T-cell (primary cell): ENCODE data around the gene RRBP1. TPM values are rescaled to one million over a fixed set of nuclear protein-coding genes. Genes with fewer than 3 reads are reported as not detected.
A peak's percentile ranks its signal among the peaks of the same experiment; 100 is the strongest.

Experiments
- ATAC-seq, 4 experiments: fragments of 200-7000 bp in 3 of 4; fragments of 150-1000 bp in 1 of 4; cut with Tn5 transposase; replicated peaks in 1 of 4; 1 replicate in 3 of 4; 2 replicates in 1 of 4; pipeline ENCODE4 v1.10.0; 2021; ENCODE audit warnings: moderate library complexity in 3 of 4, mild to moderate bottlenecking in 2 of 4, moderate number of reproducible peaks in 1 of 4
- CTCF ChIA-PET, 2 donors: fragments of 300-600 bp; sonication (Branson Sonifier 250); formaldehyde crosslinking; loops; one replicate each; lab custom pipeline; 2022; ENCODE audit warnings: antibody characterized with exemption in 2 of 2; lab: Charles Lee
- POLR2A ChIA-PET, 2 donors: fragments of 300-600 bp; sonication (Branson Sonifier 250); formaldehyde crosslinking; loops; one replicate each; lab custom pipeline; 2022; ENCODE audit warnings: antibody characterized with exemption in 2 of 2; lab: Charles Lee
- DNase-seq, 35 experiments: peaks; one replicate each; pipeline versions ENCODE4 v3.0.0 to v3.0.0-alpha.2; 2013 to 2023
- H3K27ac ChIP-seq: one replicate; pipeline ENCODE4 v1.5.1; 2013; ENCODE audit warnings: low read length
- H3K27me3 ChIP-seq, 2 experiments: replicated peaks in 1 of 2; 1 replicate in 1 of 2; 2 replicates in 1 of 2; pipeline versions ENCODE4 v1.6.1 to v1.7.0; 2013; ENCODE audit warnings: low read length in 1 of 2, mixed read lengths in 1 of 2; ENCODE audit not compliant: control insufficient read depth in 2 of 2, insufficient read depth in 2 of 2; ENCODE audit errors: extremely low read depth in 1 of 2
- H3K36me3 ChIP-seq, 2 donors: 1 replicate in 1 of 2; 2 replicates in 1 of 2; pipeline versions ENCODE4 v1.6.1 to v1.7.0; 2013; ENCODE audit warnings: low read length in 1 of 2; ENCODE audit not compliant: control insufficient read depth in 2 of 2, insufficient read depth in 1 of 2; ENCODE audit errors: extremely low read depth in 1 of 2
- H3K4me1 ChIP-seq, 2 experiments: 1 replicate in 1 of 2; 2 replicates in 1 of 2; pipeline versions ENCODE4 v1.6.1 to v1.7.0; 2013; ENCODE audit warnings: low read length in 2 of 2, mixed read lengths in 1 of 2; ENCODE audit not compliant: insufficient read depth in 2 of 2, control insufficient read depth in 1 of 2; ENCODE audit errors: extremely low read depth in 1 of 2
- H3K4me3 ChIP-seq, 2 donors: 1 replicate in 1 of 2; 2 replicates in 1 of 2; pipeline versions ENCODE4 v1.5.1 to v1.7.0; 2013; ENCODE audit warnings: mild to moderate bottlenecking in 2 of 2, low read length in 1 of 2, moderate library complexity in 1 of 2; ENCODE audit not compliant: control insufficient read depth in 1 of 2; ENCODE audit errors: extremely low read depth in 1 of 2
- H3K9me3 ChIP-seq: 2 replicates; pipeline ENCODE4 v1.7.0; 2013
- H3K27ac Mint-ChIP-seq, 2 donors: one replicate each; pipeline ENCODE4 v1.8.0; 2020 to 2021; ENCODE audit warnings: mild to moderate bottlenecking in 2 of 2, mixed read lengths in 2 of 2
- H3K27me3 Mint-ChIP-seq, 2 donors: one replicate each; pipeline ENCODE4 v1.8.0; 2021 to 2022; ENCODE audit warnings: mixed read lengths in 2 of 2
- H3K36me3 Mint-ChIP-seq: one replicate; pipeline ENCODE4 v1.8.0; 2021; ENCODE audit warnings: mixed read lengths
- H3K4me1 Mint-ChIP-seq, 3 donors: one replicate each; pipeline ENCODE4 v1.8.0; 2020 to 2022; ENCODE audit warnings: mixed read lengths in 3 of 3, mild to moderate bottlenecking in 1 of 3
- H3K4me3 Mint-ChIP-seq, 3 donors: one replicate each; pipeline ENCODE4 v1.8.0; 2020 to 2022; ENCODE audit warnings: mild to moderate bottlenecking in 3 of 3, mixed read lengths in 3 of 3, moderate library complexity in 3 of 3
- H3K9me3 Mint-ChIP-seq, 3 donors: one replicate each; pipeline ENCODE4 v1.8.0; 2020 to 2022; ENCODE audit warnings: mixed read lengths in 3 of 3
- WGBS: methylation state at CpG from one replicate; pipeline ENCODE4 v1.1.5; 2013; ENCODE audit warnings: missing lambda C conversion rate; ENCODE audit not compliant: insufficient coverage; 5-methylcytosine and 5-hydroxymethylcytosine counted together
- total RNA-seq, 35 experiments: library from RNA in 6 of 35; stranded (reverse) in 6 of 35; fragments of 120-200 nt in 1 of 35; gene quantifications; one replicate each; pipeline versions ENCODE4 v1.2.1 to v1.2.4 and lab custom pipeline; 2013 to 2026

The RRBP1 gene
- total RNA-seq, 5 donors from 2014 or later (not counting 1 experiment from before 2014, with no cell fraction given), result 26.3 to 32.4 (median 30.1) TPM

DNA sequence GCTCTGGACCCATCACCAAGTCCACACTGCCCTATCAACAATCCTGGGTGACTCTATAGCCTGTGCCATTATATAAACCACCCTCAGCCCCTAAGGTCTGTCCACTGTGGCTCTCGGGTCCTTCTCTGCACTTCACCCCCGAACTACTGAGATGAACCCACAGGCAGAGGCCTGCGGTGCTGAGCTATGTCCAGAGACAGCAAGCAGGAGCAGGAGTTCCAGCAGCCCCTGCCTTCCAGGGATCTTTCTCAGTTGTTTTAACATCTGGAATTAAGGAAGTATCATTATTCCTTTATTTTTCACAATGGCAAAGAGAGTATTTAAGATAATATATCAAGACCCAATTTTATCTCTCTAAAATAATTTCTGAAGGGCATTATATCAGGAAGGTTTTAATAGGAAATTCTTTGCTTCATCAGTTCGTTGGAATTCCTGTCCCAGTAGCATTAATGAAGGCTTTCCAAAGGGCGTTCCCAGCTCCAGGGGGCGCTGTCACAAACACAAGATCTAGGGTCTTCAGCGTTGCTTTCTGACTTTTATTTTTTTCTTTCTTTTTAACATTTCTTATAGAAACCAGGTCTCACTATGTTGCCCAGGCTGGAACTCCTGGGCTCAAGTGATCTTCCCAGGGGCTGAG is 27.3 kb downstream of the RRBP1 start:
- peaks cover 0 to 11% of the 10 kb centered on the region in 2 donors for H3K36me3 ChIP-seq
- no peak overlapping the region for H3K27ac Mint-ChIP-seq
- no peaks in the 10 kb centered on the region for H3K27me3 Mint-ChIP-seq
- H3K4me3 Mint-ChIP-seq, result no peak overlapping the region
- H3K4me3 ChIP-seq, result no peak overlapping the region
- ChIA-PET CTCF (interaction anchor here (0.7 to 0.8 kb wide), 2 partner anchors 10 to 28 kb away, joined by 3 read pairs; no protein-coding TSS in a partner anchor), POLR2A (interaction anchor here in 1 of 2 donors (0.6 kb wide), 1 partner anchor 482 kb away, joined by 4 read pairs; no protein-coding TSS in a partner anchor)
- 89% methylated on average over 3 of the region's 7 CpGs for WGBS
- DNase-seq (peak in 5 of 35 experiments; percentile 9 to 40 (median 19)), ATAC-seq (no peak)
- no peaks in the 10 kb centered on the region for H3K9me3 Mint-ChIP-seq
- no peak overlapping the region for H3K27ac ChIP-seq
- H3K27me3 ChIP-seq, result no peaks in the 10 kb centered on the region
- peaks cover 26% of the 10 kb centered on the region for H3K36me3 Mint-ChIP-seq
- no peaks in the 10 kb centered on the region for H3K9me3 ChIP-seq
- no peaks in the 10 kb centered on the region for H3K4me1 ChIP-seq
- peaks cover 0 to 12% (median 2%) of the 10 kb centered on the region in 3 donors for H3K4me1 Mint-ChIP-seq

DNA sequence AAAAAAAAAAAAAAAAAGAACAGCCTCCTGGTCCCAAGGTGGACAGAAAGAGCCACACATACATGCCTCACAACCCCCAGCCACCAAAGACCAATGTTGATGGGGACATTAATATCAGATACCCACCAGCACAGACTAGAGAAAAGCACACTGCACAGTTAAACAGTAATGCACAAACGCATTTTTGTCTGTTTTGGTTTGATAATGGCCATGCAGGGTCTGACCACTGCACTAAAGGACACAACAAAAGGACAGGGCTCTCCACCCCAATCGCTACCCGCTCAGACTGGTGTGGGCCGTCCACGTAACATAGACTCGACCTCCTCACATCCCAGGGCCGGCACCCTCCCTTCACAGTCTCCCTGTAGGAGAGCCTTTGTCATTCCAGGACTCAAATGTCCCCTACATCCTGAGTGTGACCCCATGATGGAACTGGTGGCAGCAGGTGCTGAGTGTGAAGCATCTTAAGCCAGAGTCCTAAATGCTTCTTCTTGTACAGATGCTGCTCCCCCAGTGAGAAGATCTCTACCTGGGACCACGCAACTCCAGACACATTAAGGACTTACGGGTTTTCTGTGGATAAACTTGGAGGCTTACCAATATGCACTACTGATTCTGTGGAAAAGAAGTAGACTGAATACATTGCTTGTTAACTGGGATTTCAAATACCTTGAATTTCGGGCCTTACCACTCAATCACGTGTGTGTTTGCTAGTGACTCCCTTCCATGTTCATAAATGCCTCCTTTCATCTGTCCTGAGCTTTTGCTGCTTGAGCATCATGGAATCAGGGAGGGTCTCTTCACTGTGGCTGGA is 28.0 kb downstream of the RRBP1 start:
- Mint-ChIP-seq H3K27ac (no peak overlapping the region), H3K4me1 (peaks cover 0 to 18% (median 5%) of the 10 kb centered on the region in 3 donors), H3K9me3 (no peaks in the 10 kb centered on the region), H3K4me3 (no peak overlapping the region), H3K27me3 (no peaks in the 10 kb centered on the region), H3K36me3 (peaks cover 24% of the 10 kb centered on the region)
- 85% methylated on average over 8 of the region's 11 CpGs for WGBS
- CTCF ChIA-PET, result interaction anchor here (0.7 to 0.8 kb wide), 3 partner anchors 11 to 1177 kb away, joined by 3 to 6 read pairs (median 3); no protein-coding TSS in a partner anchor
- DNase-seq (no peak), ATAC-seq (no peak)
- no peak overlapping the region for H3K4me3 ChIP-seq
- H3K27ac ChIP-seq, result no peak overlapping the region
- H3K27me3 ChIP-seq, result no peaks in the 10 kb centered on the region
- POLR2A ChIA-PET, result interaction anchor here in 1 of 2 donors (0.6 kb wide), 1 partner anchor 481 kb away, joined by 4 read pairs; no protein-coding TSS in a partner anchor
- H3K4me1 ChIP-seq, result peaks cover 0 to 3% of the 10 kb centered on the region in 2 experiments
- no peaks in the 10 kb centered on the region for H3K9me3 ChIP-seq
- peaks cover 0 to 9% of the 10 kb centered on the region in 2 donors for H3K36me3 ChIP-seq

DNA sequence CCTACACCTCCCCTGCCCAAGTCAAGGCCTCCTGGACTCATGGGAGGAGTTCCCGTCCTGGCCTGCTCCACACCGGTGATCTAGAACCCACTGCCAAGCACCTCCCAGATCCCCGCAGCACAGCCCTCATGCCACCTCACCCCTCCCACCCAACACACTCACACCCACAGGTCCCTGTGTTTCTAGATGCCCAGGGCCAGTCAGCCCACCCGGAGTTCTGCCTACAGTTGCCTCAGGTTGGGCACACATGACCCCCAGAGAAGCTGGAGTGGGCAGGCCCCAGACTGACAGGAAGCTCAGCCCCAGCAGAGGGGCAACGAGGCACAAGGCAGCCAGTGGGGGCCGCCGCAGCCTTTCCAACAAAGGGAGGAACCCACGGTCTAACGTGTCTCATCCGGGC is 29.6 kb downstream of the RRBP1 start:
- CTCF ChIA-PET, result interaction anchor here in 1 of 2 donors (0.5 kb wide), 1 partner anchor 148 kb away, joined by 4 read pairs; no protein-coding TSS in a partner anchor
- Histone ChIP-seq H3K4me3 (no peak overlapping the region), H3K4me1 (peaks cover 0 to 8% of the 10 kb centered on the region in 2 experiments), H3K9me3 (no peaks in the 10 kb centered on the region), H3K36me3 (peaks cover 0 to 3% of the 10 kb centered on the region in 2 donors), H3K27me3 (no peaks in the 10 kb centered on the region), H3K27ac (no peak overlapping the region)
- no peaks in the 10 kb centered on the region for H3K27me3 Mint-ChIP-seq
- no peaks in the 10 kb centered on the region for H3K9me3 Mint-ChIP-seq
- peaks cover 9% of the 10 kb centered on the region for H3K36me3 Mint-ChIP-seq
- peaks cover 4 to 25% (median 10%) of the 10 kb centered on the region in 3 donors for H3K4me1 Mint-ChIP-seq
- DNase-seq, result no peak
- 89% methylated on average over 10 of the region's 10 CpGs for WGBS
- POLR2A ChIA-PET, result no interaction called here
- no peak overlapping the region for H3K27ac Mint-ChIP-seq
- no peak overlapping the region for H3K4me3 Mint-ChIP-seq
- no peak for ATAC-seq

DNA sequence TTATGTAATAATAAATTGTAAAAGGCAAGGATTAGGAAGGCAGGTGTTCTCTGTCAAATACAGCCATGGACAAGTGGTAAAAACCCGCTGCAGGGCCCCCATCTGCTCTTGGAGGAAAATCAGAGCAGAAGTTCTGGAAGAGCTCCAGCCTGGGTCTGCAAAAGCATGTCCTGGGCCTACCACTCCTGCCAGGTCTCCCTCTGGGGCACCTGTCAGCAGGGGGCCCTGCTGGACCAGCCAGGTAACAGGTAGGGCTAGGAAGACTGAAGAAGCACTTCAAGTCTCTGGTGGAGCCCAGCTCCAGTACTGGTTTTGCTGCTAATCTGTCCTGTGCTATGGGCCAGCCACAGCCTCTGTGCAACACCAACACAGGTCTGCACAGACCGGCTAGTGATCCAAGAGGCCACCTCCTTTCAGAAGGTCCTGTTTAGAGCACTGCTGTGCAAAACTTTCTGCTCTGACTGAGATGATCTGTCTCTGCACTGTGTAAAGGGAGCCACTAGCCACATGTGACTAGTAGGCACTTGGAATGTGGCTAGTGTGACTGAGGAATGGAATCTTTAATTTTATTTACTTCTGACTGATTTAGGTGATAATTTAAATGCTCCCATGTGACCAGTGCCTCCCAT is 30.2 kb downstream of the RRBP1 start:
- Histone ChIP-seq H3K36me3 (peaks cover 0 to 3% of the 10 kb centered on the region in 2 donors), H3K4me1 (peaks cover 0 to 8% of the 10 kb centered on the region in 2 experiments), H3K4me3 (no peak overlapping the region), H3K27ac (no peak overlapping the region), H3K27me3 (no peaks in the 10 kb centered on the region), H3K9me3 (no peaks in the 10 kb centered on the region)
- POLR2A ChIA-PET, result no interaction called here
- ATAC-seq, result peak in 1 of 4 experiments; percentile 40
- peak in 2 of 35 experiments; percentile 5 to 11 for DNase-seq
- WGBS, result 90% methylated on average over 1 of the region's 2 CpGs
- Mint-ChIP-seq H3K9me3 (no peaks in the 10 kb centered on the region), H3K36me3 (peaks cover 6% of the 10 kb centered on the region), H3K27me3 (no peaks in the 10 kb centered on the region), H3K4me3 (no peak overlapping the region), H3K27ac (no peak overlapping the region), H3K4me1 (peaks cover 4 to 25% (median 10%) of the 10 kb centered on the region in 3 donors)
- CTCF ChIA-PET, result no interaction called here

DNA sequence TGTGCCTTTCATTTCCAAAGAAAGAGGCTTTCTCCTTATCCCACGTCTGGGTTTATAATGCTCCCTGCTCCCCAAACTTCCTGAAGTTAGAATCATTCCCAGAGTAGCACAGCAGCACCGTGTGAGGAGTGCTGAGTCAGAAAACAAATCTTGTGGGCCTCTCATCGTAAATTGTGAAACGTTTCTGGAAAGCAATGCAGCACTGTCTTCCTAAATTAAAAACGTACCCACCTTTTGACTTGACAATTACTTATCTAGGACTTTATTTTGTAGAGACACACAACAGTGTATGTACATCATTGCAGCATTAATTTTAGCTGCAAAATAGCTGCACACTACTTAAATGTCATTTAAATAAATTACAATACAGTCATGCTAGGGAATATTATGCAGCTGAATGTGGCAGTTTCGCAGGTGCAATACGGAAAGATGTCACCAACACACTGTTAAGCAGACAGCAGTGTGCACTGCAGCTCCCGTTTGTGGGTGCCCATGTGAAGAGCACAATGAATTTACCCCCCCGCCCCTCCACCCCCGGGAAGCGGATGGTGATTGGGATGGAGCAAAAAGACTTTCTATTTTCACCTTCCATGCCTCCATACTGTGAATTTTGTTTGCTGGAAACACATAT is 30.8 kb downstream of the RRBP1 start:
- 0% methylated on average over 1 of the region's 11 CpGs for WGBS
- H3K4me3 Mint-ChIP-seq, result no peak overlapping the region
- H3K36me3 Mint-ChIP-seq, result peaks cover 3% of the 10 kb centered on the region
- H3K27ac Mint-ChIP-seq, result no peak overlapping the region
- ChIA-PET CTCF (interaction anchor here in 1 of 2 donors (0.7 kb wide), 1 partner anchor 138 kb away, joined by 3 read pairs; no protein-coding TSS in a partner anchor), POLR2A (interaction anchor here in 1 of 2 donors (0.6 kb wide), 1 partner anchor 195 kb away, joined by 8 read pairs; no protein-coding TSS in a partner anchor)
- Histone ChIP-seq H3K4me1 (peaks cover 0 to 8% of the 10 kb centered on the region in 2 experiments), H3K9me3 (no peaks in the 10 kb centered on the region), H3K4me3 (no peak overlapping the region), H3K27ac (no peak overlapping the region), H3K27me3 (no peaks in the 10 kb centered on the region), H3K36me3 (peaks cover 0 to 3% of the 10 kb centered on the region in 2 donors)
- DNase-seq, result no peak
- H3K4me1 Mint-ChIP-seq, result peaks cover 4 to 25% (median 10%) of the 10 kb centered on the region in 3 donors
- no peaks in the 10 kb centered on the region for H3K27me3 Mint-ChIP-seq
- H3K9me3 Mint-ChIP-seq, result no peaks in the 10 kb centered on the region
- ATAC-seq, result no peak
